Measurements from ENCODE around the gene MYO5C. TPM values are rescaled to one million over a fixed set of nuclear protein-coding genes. Genes with fewer than 3 reads are reported as not detected.

Gene MYO5C
- total and polyA plus RNA-seq, 2 of the 13 experiments (the other 11 are each of a cell fraction or from before 2014, with no cell fraction given) = 15.7 to 23.7 TPM

- H3K79me2 ChIP-seq (ENCODE audit: insufficient read depth, low read length) = no peaks in the 10 kb centered on the region
- H3K4me2 ChIP-seq (ENCODE audit: low read depth, low read length) = no peak overlapping the region
- DNase-seq (ENCODE audit: low spot score) (no peak), FAIRE-seq (no peak), ATAC-seq (no peak)
- H3K36me3 ChIP-seq (replicated peaks in 1 of 2; ENCODE audit: control insufficient read depth in 1 of 2, insufficient read depth in 2 of 2, low read length in 2 of 2) = peaks cover 2 to 4% of the 10 kb centered on the region in 2 experiments; a peak in 3 of 5 replicates
- POLR2A ChIA-PET = no interaction called here
- peaks cover 11% of the 10 kb centered on the region for H3K4me1 ChIP-seq (ENCODE audit: insufficient read depth, low read length)
- H4K20me1 ChIP-seq (ENCODE audit: insufficient read depth, low read length) = no peaks in the 10 kb centered on the region
- BruUV-seq (replicated peaks) = no TSS peak
- 81% methylated on average over 3 of the region's 3 CpGs for WGBS (ENCODE audit: low lambda C conversion rate)
- H2AFZ ChIP-seq (ENCODE audit: low read length) = no peak overlapping the region
- H3K9me3 ChIP-seq (ENCODE audit: low read length) = no peaks in the 10 kb centered on the region
- in situ Hi-C loops (cut with HindIII; ENCODE audit: extremely low pct_ligation_motif_present, low pct_unique_long_range_greater_than_20kb) (no loop called here), intact Hi-C loops (cut with micrococcal nuclease; ENCODE audit: unreplicated experiment) (no loop called here)
- H3K9ac ChIP-seq (ENCODE audit: insufficient read depth, low read depth, low read length) = no peak overlapping the region
- H3K27ac ChIP-seq (ENCODE audit: extremely low read length, insufficient read depth, low read length) = no peak overlapping the region
- CTCF ChIA-PET (ENCODE audit: low intra/inter-chr PET ratio, low total read pairs) = no interaction called here
- no peaks in the 10 kb centered on the region for H3K27me3 ChIP-seq (ENCODE audit: control insufficient read depth in 1 of 2, insufficient read depth in 2 of 2, low read length in 2 of 2)
- no peak overlapping the region for H3K4me3 ChIP-seq (replicated peaks in 1 of 3; ENCODE audit: insufficient read depth in 1 of 3, low read depth in 2 of 3, low read length in 3 of 3)
- TF ChIP-seq ZNF614 (CRISPR knock-in tag; IDR thresholded peaks at IDR 0.05; ENCODE audit: borderline replicate concordance) = no peak
- TF ChIP-seq GZF1 (CRISPR knock-in tag; IDR thresholded peaks at IDR 0.05) = no peak
- TF ChIP-seq USF2 (IDR thresholded peaks at IDR 0.05; ENCODE audit: low read depth, low read length) = no peak
- TF ChIP-seq USF2 (CRISPR knock-in tag; IDR thresholded peaks at IDR 0.05; ENCODE audit: borderline replicate concordance) = no peak
- TF ChIP-seq ZNF503 (CRISPR knock-in tag; IDR thresholded peaks at IDR 0.05) = no peak
- no peak for TF ChIP-seq REXO4 (CRISPR knock-in tag; IDR thresholded peaks at IDR 0.05; ENCODE audit: borderline replicate concordance)
- no peak for TF ChIP-seq TERF1 (CRISPR knock-in tag; IDR thresholded peaks at IDR 0.05)
- TF ChIP-seq TSC22D2 (CRISPR knock-in tag; IDR thresholded peaks at IDR 0.05; ENCODE audit: borderline replicate concordance) = no peak
- TF ChIP-seq NRL (CRISPR knock-in tag; IDR thresholded peaks at IDR 0.05; ENCODE audit: borderline replicate concordance) = no peak
- no peak for TF ChIP-seq ZNF552 (CRISPR knock-in tag; IDR thresholded peaks at IDR 0.05; ENCODE audit: borderline replicate concordance)
- TF ChIP-seq RELA (CRISPR knock-in tag; IDR thresholded peaks at IDR 0.05) = no peak
- TF ChIP-seq, protein P1, sequence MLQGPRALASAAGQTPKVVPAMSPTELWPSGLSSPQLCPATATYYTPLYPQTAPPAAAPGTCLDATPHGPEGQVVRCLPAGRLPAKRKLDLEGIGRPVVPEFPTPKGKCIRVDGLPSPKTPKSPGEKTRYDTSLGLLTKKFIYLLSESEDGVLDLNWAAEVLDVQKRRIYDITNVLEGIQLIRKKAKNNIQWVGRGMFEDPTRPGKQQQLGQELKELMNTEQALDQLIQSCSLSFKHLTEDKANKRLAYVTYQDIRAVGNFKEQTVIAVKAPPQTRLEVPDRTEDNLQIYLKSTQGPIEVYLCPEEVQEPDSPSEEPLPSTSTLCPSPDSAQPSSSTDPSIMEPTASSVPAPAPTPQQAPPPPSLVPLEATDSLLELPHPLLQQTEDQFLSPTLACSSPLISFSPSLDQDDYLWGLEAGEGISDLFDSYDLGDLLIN (CRISPR knock-in tag; IDR thresholded peaks at IDR 0.05; ENCODE audit: borderline replicate concordance) = no peak
- no peak for TF ChIP-seq IRF9 (CRISPR knock-in tag; IDR thresholded peaks at IDR 0.05; ENCODE audit: borderline replicate concordance)
- no peak for TF ChIP-seq HNF4G (IDR thresholded peaks at IDR 0.05; ENCODE audit: borderline replicate concordance, low read depth, low read length)
- no peak for TF ChIP-seq HNF4G (CRISPR knock-in tag; IDR thresholded peaks at IDR 0.05; ENCODE audit: borderline replicate concordance, low read depth)
- TF ChIP-seq ZNF253 (CRISPR knock-in tag; IDR thresholded peaks at IDR 0.05; ENCODE audit: borderline replicate concordance) = no peak
- no peak for TF ChIP-seq AGO1 (IDR thresholded peaks at IDR 0.05; ENCODE audit: low read depth, low read length, poor library complexity, severe bottlenecking)
- no peak for TF ChIP-seq RFX1 (IDR thresholded peaks at IDR 0.05)
Measured at GRCh38 chr15:52146776-52147175, 148.8 kb downstream of the MYO5C start.
